Measurements from ENCODE around the gene CYP2A13. TPM values are rescaled to one million over a fixed set of nuclear protein-coding genes. Genes with fewer than 3 reads are reported as not detected.

CYP2A13 gene
- polyA plus RNA-seq, 1 donor from 2014 or later: not detected

GRCh38 chr19:41064974-41065569 lies 23.2 kb upstream of the CYP2A13 start:
- no peaks in the 10 kb centered on the region for H4K20me1 ChIP-seq (ENCODE audit: insufficient read depth)
- no peaks in the 10 kb centered on the region for H3K36me3 ChIP-seq (ENCODE audit: insufficient read depth, low read length)
- no peak overlapping the region for H3K4me2 ChIP-seq (ENCODE audit: low read length)
- no peaks in the 10 kb centered on the region for H3K79me2 ChIP-seq (replicated peaks; ENCODE audit: insufficient read depth, low read length)
- no peak overlapping the region for H3K4me3 ChIP-seq (ENCODE audit: low read length)
- no peak overlapping the region for H3K9ac ChIP-seq (ENCODE audit: low read length)
- no peaks in the 10 kb centered on the region for H3F3A ChIP-seq (ENCODE audit: insufficient read depth, low read length, poor library complexity, severe bottlenecking)
- H3K9me3 ChIP-seq (ENCODE audit: low read length): no peaks in the 10 kb centered on the region
- H2AFZ ChIP-seq (ENCODE audit: low read depth, low read length): no peak overlapping the region
- TF ChIP-seq SMC3 (conservative IDR thresholded peaks at IDR 0.05; ENCODE audit: poor library complexity): no peak
- no peak for TF ChIP-seq EP300 (conservative IDR thresholded peaks at IDR 0.05; ENCODE audit: poor library complexity, severe bottlenecking)
- no peak for TF ChIP-seq REST (IDR thresholded peaks at IDR 0.05; ENCODE audit: borderline replicate concordance)
- no peak for TF ChIP-seq CTCF (IDR thresholded peaks at IDR 0.05; ENCODE audit: poor library complexity, severe bottlenecking)
- TF ChIP-seq TAF1 (IDR thresholded peaks at IDR 0.05; ENCODE audit: low read depth): no peak
- no peak for TF ChIP-seq MXI1 (conservative IDR thresholded peaks at IDR 0.05; ENCODE audit: poor library complexity, severe bottlenecking)
- no peak for TF ChIP-seq POLR2AphosphoS5 (IDR thresholded peaks at IDR 0.05)
- TF ChIP-seq RAD21 (conservative IDR thresholded peaks at IDR 0.05): no peak
- no peak for TF ChIP-seq EZH2 (IDR thresholded peaks at IDR 0.05; ENCODE audit: borderline replicate concordance, insufficient read depth, low read length, poor library complexity, severe bottlenecking)
- no peaks in the 10 kb centered on the region for H3K27me3 ChIP-seq (ENCODE audit: insufficient read depth, low read depth, low read length)
- H3K9me2 ChIP-seq (ENCODE audit: insufficient read depth, low read length): no peaks in the 10 kb centered on the region
- H3K27ac ChIP-seq (ENCODE audit: low read length): no peak overlapping the region

GRCh38 chr19:41076286-41076685 lies 12.0 kb upstream of the CYP2A13 start:
- TF ChIP-seq CTCF (IDR thresholded peaks at IDR 0.05; ENCODE audit: poor library complexity, severe bottlenecking) (no peak), REST (IDR thresholded peaks at IDR 0.05; ENCODE audit: borderline replicate concordance) (no peak), EP300 (conservative IDR thresholded peaks at IDR 0.05; ENCODE audit: poor library complexity, severe bottlenecking) (no peak), MXI1 (conservative IDR thresholded peaks at IDR 0.05; ENCODE audit: poor library complexity, severe bottlenecking) (no peak), POLR2AphosphoS5 (IDR thresholded peaks at IDR 0.05) (no peak), SMC3 (conservative IDR thresholded peaks at IDR 0.05; ENCODE audit: poor library complexity) (no peak), RAD21 (conservative IDR thresholded peaks at IDR 0.05) (no peak), EZH2 (IDR thresholded peaks at IDR 0.05; ENCODE audit: borderline replicate concordance, insufficient read depth, low read length, poor library complexity, severe bottlenecking) (no peak), TAF1 (IDR thresholded peaks at IDR 0.05; ENCODE audit: low read depth) (no peak)
- no peaks in the 10 kb centered on the region for H3K9me3 ChIP-seq (ENCODE audit: low read length)
- H3K27me3 ChIP-seq (ENCODE audit: insufficient read depth, low read depth, low read length): no peaks in the 10 kb centered on the region
- no peaks in the 10 kb centered on the region for H3K79me2 ChIP-seq (replicated peaks; ENCODE audit: insufficient read depth, low read length)
- H2AFZ ChIP-seq (ENCODE audit: low read depth, low read length): no peak overlapping the region
- no peaks in the 10 kb centered on the region for H3F3A ChIP-seq (ENCODE audit: insufficient read depth, low read length, poor library complexity, severe bottlenecking)
- no peak overlapping the region for H3K27ac ChIP-seq (ENCODE audit: low read length)
- H3K36me3 ChIP-seq (ENCODE audit: insufficient read depth, low read length): no peaks in the 10 kb centered on the region
- H3K4me3 ChIP-seq (ENCODE audit: low read length): no peak overlapping the region
- H3K9me2 ChIP-seq (ENCODE audit: insufficient read depth, low read length): no peaks in the 10 kb centered on the region
- H3K9ac ChIP-seq (ENCODE audit: low read length): no peak overlapping the region
- H4K20me1 ChIP-seq (ENCODE audit: insufficient read depth): no peaks in the 10 kb centered on the region
- H3K4me2 ChIP-seq (ENCODE audit: low read length): no peak overlapping the region

All from neural cell (in vitro differentiated cells).